Left lung (tissue), 10 donors: ENCODE measurements around the gene FAM107B. TPM values are rescaled to one million over a fixed set of nuclear protein-coding genes. Genes with fewer than 3 reads are reported as not detected.

Experiments used
- ATAC-seq: fragments of 200-7000 bp; cut with Tn5 transposase; one replicate; pipeline ENCODE4 v1.9.1; 2020; ENCODE audit warnings: moderate library complexity
- DNase-seq, 4 donors: peaks; one replicate each; pipeline ENCODE4 v3.0.0-alpha.2; 2013 to 2020
- H3K27ac ChIP-seq, 2 donors: fragments of 200-600 bp; sonication (generic) in 1 of 2; one replicate each; pipeline versions ENCODE4 v1.5.0 to v1.8.0; 2020 to 2021
- H3K27me3 ChIP-seq, 2 donors: fragments of 200-600 bp; sonication (generic) in 1 of 2; one replicate each; pipeline versions ENCODE4 v1.5.0 to v1.8.0; 2020 to 2021
- H3K36me3 ChIP-seq, 2 donors: fragments of 200-600 bp; sonication (generic) in 1 of 2; one replicate each; pipeline versions ENCODE4 v1.5.0 to v1.8.0; 2020 to 2021
- H3K4me1 ChIP-seq, 2 donors: fragments of 200-600 bp; one replicate each; pipeline ENCODE4 v1.8.0; 2021
- H3K4me3 ChIP-seq, 2 donors: fragments of 200-600 bp; sonication (generic) in 1 of 2; one replicate each; pipeline versions ENCODE4 v1.5.0 to v1.8.0; 2020 to 2021; ENCODE audit warnings: mild to moderate bottlenecking in 1 of 2
- H3K9me3 ChIP-seq, 2 donors: fragments of 200-600 bp; sonication (generic) in 1 of 2; one replicate each; pipeline versions ENCODE4 v1.5.0 to v1.8.0; 2020 to 2021
- CTCF ChIP-seq, 2 donors: fragments of 200-600 bp; sonication (generic) in 1 of 2; IDR thresholded peaks; one replicate each; pipeline versions ENCODE4 v1.5.0 to v1.8.0; 2021; ENCODE audit warnings: antibody characterized with exemption in 2 of 2
- intact Hi-C, 2 donors: fragments of 100-400 bp; cut with DNase I; formaldehyde crosslinking; loops; one replicate each; pipeline versions ENCODE4 v1.11.2 to v1.14.2; 2022
- polyA plus RNA-seq, 6 donors: library from polyadenylated mRNA; unstranded; fragments of 120-200 nt; gene quantifications; one replicate each; pipeline ENCODE4 v1.2.1, GENCODE V29; 2013; ENCODE audit not compliant: insufficient read length in 6 of 6
- total RNA-seq, 2 donors: library from RNA; stranded (reverse); fragmentation: NEBNext Ultra II Directional; extraction: Animal tissue kit (Norgen Biotek cat#: 25700); gene quantifications; one replicate each; pipeline ENCODE4 v1.2.1, GENCODE V29; 2021
- donor health status: DM: no; HTN: yes; CAD: no.
- donor health status: DM: no; HTN: no; CAD: no.

The FAM107B gene
- total and polyA plus RNA-seq, 8 donors = 66.2 to 93.6 (median 83.0) TPM

DNA sequence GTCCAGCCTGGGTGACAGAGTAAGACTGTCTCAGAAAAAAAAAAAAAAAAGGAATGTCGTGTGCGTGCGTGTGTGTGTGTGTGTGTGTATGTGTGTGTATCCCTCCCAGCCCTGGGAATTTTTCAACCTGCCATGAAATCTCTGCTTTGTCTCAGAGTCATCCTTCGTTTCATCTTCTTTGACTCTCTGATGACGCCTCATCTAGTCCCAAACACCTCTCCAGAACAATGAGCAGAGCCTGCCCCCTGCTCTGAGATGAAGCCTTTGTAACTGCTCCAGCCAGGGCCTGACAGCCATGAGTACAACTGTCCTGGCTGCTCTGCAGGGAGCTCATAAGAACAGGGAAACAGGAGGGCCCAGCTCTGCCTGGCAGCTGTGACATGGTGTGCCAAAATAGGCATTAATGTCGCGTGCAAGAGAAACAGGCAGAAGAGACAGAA is 149.5 kb downstream of the FAM107B start:
- ATAC-seq = no peak
- Histone ChIP-seq H3K27ac (no peak overlapping the region), H3K9me3 (no peaks in the 10 kb centered on the region), H3K36me3 (no peaks in the 10 kb centered on the region), H3K27me3 (no peaks in the 10 kb centered on the region), H3K4me3 (no peak overlapping the region), H3K4me1 (peaks cover 0 to 3% of the 10 kb centered on the region in 2 donors)
- no peak for DNase-seq
- intact Hi-C loops = no loop called here
- no peak for TF ChIP-seq CTCF (IDR thresholded peaks at IDR 0.05)

DNA sequence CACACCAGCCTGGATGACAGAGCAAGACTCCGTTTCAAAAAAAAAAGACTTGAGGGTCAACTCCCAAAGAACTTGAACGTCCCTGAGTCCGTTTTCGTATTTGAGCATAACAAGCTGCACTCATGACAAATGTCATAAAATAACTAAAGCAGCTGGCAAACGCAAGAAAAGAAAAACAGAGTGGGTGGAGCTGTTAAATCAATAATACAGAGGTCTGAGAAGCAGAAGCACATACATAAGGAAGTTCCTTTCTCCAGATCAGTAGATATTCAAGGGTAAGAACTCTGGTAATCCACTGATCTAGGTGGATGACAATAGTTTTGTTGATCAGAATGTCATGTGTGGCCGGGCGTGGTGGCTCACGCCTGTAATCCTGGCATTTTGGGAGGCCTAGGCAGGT is 150.1 kb downstream of the FAM107B start:
- no peak overlapping the region for H3K27ac ChIP-seq
- peaks cover 0 to 3% of the 10 kb centered on the region in 2 donors for H3K4me1 ChIP-seq
- ATAC-seq (no peak), DNase-seq (no peak)
- intact Hi-C loops = no loop called here
- H3K4me3 ChIP-seq = no peak overlapping the region
- H3K36me3 ChIP-seq = no peaks in the 10 kb centered on the region
- no peak for TF ChIP-seq CTCF (IDR thresholded peaks at IDR 0.05)
- H3K27me3 ChIP-seq = no peaks in the 10 kb centered on the region
- no peaks in the 10 kb centered on the region for H3K9me3 ChIP-seq

- no peak for TF ChIP-seq CTCF (IDR thresholded peaks at IDR 0.05)
- no peak for ATAC-seq
- intact Hi-C loops = no loop called here
- Histone ChIP-seq H3K27me3 (no peaks in the 10 kb centered on the region), H3K27ac (no peak overlapping the region), H3K4me1 (peaks cover 0 to 4% of the 10 kb centered on the region in 2 donors), H3K9me3 (no peaks in the 10 kb centered on the region), H3K36me3 (no peaks in the 10 kb centered on the region), H3K4me3 (no peak overlapping the region)
- DNase-seq = no peak
These were observed 150.8 kb downstream of the FAM107B start for GRCh38 chr10:14623931-14624330.

DNA sequence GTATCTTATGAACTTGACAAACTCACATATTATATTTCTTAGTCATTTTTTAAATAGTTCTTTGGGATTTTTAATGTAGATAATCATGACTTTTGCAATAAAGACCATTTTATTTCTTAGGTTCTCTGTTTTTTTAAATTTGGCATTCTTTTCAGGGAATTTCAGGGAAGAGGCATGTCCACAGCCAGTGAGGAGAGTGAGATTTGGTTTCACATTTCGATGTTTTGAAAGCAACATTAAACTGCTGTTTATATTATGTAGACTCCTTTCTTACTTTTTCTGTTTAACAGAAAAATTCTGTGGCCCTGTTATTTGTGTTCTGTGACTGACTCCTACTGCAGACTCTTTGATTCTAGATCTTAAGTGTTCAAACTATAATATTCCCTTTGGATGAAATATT is 153.7 kb downstream of the FAM107B start:
- no peak overlapping the region for H3K27ac ChIP-seq
- no peaks in the 10 kb centered on the region for H3K9me3 ChIP-seq
- intact Hi-C loops = no loop called here
- H3K4me3 ChIP-seq = no peak overlapping the region
- DNase-seq = no peak
- H3K27me3 ChIP-seq = no peaks in the 10 kb centered on the region
- no peak for TF ChIP-seq CTCF (IDR thresholded peaks at IDR 0.05)
- no peaks in the 10 kb centered on the region for H3K36me3 ChIP-seq
- H3K4me1 ChIP-seq = peaks cover 0 to 31% of the 10 kb centered on the region in 2 donors
- ATAC-seq = no peak

GRCh38 chr10:14618674-14619073 is 156.0 kb downstream of the FAM107B start:
- intact Hi-C loops = no loop called here
- Histone ChIP-seq H3K27me3 (no peaks in the 10 kb centered on the region), H3K4me1 (peaks cover 0 to 31% of the 10 kb centered on the region in 2 donors), H3K9me3 (no peaks in the 10 kb centered on the region), H3K36me3 (no peaks in the 10 kb centered on the region), H3K27ac (peak overlapping the region in 1 of 2 donors; percentile 72), H3K4me3 (no peak overlapping the region)
- ATAC-seq (peak; percentile 28), DNase-seq (no peak)
- TF ChIP-seq CTCF (IDR thresholded peaks at IDR 0.05) = no peak
